Measurements from ENCODE around the gene PTPDC1. TPM values are rescaled to one million over a fixed set of nuclear protein-coding genes. Genes with fewer than 3 reads are reported as not detected.

The PTPDC1 gene
- total RNA-seq, 1 donor from 2014 or later: 9.5 TPM

DNA sequence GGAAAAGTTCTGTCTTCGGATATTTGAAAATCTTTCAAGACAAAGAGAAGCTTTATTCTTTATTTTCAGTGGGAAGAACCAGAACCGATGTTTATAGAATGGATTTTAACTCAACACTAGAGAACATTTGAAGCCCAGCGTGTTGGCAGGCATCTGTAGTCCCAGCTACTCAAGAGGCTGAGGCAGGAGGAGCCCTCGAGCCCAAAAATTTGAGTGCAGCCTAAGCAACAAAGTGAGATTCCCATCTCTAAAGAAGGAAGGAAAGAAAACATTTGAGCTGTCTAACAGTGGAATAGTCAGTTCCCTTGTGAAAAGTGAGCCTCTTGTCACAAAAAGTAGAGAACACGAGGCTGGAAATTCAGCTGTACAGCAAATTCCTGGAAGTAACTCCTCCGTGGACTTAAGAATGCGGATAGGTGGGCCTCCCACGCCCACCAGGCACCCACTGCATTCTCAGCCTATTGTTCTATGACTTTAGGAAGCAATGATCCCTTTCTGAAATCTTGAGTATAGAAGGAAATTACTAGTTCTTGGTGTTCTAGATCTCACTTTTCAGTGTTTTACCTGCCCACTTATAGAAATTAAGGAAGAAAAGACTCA lies 2.3 kb upstream of the PTPDC1 start:
- Mint-ChIP-seq H3K36me3 (ENCODE audit: low read depth) (peaks cover 4% of the 10 kb centered on the region), H3K4me1 (peaks cover 25% of the 10 kb centered on the region), H3K27me3 (ENCODE audit: low read depth) (no peaks in the 10 kb centered on the region), H3K9me3 (no peaks in the 10 kb centered on the region), H3K4me3 (no peak overlapping the region), H3K27ac (ENCODE audit: unreplicated experiment) (no peak overlapping the region)
- DNase-seq (ENCODE audit: low read depth, low spot score): no peak
- TF ChIP-seq, protein P1, sequence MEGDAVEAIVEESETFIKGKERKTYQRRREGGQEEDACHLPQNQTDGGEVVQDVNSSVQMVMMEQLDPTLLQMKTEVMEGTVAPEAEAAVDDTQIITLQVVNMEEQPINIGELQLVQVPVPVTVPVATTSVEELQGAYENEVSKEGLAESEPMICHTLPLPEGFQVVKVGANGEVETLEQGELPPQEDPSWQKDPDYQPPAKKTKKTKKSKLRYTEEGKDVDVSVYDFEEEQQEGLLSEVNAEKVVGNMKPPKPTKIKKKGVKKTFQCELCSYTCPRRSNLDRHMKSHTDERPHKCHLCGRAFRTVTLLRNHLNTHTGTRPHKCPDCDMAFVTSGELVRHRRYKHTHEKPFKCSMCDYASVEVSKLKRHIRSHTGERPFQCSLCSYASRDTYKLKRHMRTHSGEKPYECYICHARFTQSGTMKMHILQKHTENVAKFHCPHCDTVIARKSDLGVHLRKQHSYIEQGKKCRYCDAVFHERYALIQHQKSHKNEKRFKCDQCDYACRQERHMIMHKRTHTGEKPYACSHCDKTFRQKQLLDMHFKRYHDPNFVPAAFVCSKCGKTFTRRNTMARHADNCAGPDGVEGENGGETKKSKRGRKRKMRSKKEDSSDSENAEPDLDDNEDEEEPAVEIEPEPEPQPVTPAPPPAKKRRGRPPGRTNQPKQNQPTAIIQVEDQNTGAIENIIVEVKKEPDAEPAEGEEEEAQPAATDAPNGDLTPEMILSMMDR (conservative IDR thresholded peaks at IDR 0.05): no peak

DNA sequence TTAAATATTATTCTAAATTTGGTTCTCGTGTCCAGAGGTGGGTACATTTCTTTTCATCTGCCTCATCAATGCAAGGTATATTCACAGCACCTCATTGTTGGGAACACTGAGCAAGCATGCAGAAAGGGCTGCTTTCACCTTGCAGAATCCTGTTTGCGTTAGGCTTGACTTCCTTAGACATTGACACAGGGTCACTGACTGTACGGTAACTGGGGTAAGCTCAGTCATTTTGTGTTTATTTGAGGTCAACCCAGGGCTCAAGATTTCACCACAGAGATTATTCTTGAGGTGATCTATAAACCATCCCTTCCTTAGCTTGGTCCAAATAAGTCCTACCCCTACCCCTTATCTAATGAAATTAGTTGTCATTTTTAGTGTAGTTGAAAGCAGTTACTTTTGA lies 1.7 kb upstream of the PTPDC1 start:
- Mint-ChIP-seq H3K9me3 (no peaks in the 10 kb centered on the region), H3K4me1 (peaks cover 25% of the 10 kb centered on the region), H3K27me3 (ENCODE audit: low read depth) (no peaks in the 10 kb centered on the region), H3K27ac (ENCODE audit: unreplicated experiment) (no peak overlapping the region), H3K4me3 (no peak overlapping the region), H3K36me3 (ENCODE audit: low read depth) (peaks cover 4% of the 10 kb centered on the region)
- no peak for DNase-seq (ENCODE audit: low read depth, low spot score)
- TF ChIP-seq, protein P1 (conservative IDR thresholded peaks at IDR 0.05): no peak

DNA sequence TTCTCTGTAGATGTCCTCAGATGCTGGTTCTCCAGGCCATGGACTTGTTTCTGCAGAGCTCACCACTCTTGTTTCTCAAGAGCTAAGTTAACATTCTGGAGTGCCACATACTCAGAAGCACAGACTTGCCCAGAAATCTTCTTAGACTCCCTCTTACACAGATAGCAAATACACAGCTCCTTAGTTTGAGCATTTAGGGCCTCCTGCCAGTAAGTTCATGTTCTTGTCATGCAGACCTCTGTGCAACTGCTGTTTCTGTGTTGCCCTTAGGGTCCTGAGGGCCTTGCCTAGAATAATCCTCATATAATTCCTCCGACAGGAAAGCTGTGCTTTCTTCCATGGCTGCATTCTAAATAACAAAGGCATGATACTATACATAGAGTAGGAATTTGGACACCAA lies 1.3 kb upstream of the PTPDC1 start:
- Mint-ChIP-seq H3K27me3 (ENCODE audit: low read depth) (no peaks in the 10 kb centered on the region), H3K27ac (ENCODE audit: unreplicated experiment) (no peak overlapping the region), H3K4me3 (no peak overlapping the region), H3K36me3 (ENCODE audit: low read depth) (peaks cover 4% of the 10 kb centered on the region), H3K4me1 (peaks cover 25% of the 10 kb centered on the region), H3K9me3 (no peaks in the 10 kb centered on the region)
- TF ChIP-seq, protein P1 (conservative IDR thresholded peaks at IDR 0.05): no peak
- no peak for DNase-seq (ENCODE audit: low read depth, low spot score)

DNA sequence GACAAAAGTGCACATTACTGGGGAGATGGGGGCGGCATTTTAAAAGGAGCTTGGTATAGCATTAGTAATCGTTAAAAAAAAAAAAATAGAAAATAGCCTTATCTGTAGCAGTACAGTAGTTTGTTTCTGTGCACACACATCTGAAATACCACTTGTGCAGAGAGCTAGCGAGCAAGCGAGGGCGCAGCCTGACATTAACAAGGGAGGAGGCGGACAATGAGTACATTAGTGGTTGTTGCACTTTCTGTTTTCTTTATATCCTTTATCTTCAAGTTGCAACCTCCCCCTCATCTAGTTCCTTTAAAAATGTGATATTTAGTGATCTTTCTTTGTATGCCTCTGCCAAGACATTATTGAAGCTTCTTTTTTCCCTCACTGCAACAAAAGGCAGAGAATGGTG lies 880 bp upstream of the PTPDC1 start:
- TF ChIP-seq, protein P1 (conservative IDR thresholded peaks at IDR 0.05): no peak
- peaks cover 25% of the 10 kb centered on the region for H3K4me1 Mint-ChIP-seq
- peaks cover 7% of the 10 kb centered on the region for H3K36me3 Mint-ChIP-seq (ENCODE audit: low read depth)
- H3K27me3 Mint-ChIP-seq (ENCODE audit: low read depth): no peaks in the 10 kb centered on the region
- DNase-seq (ENCODE audit: low read depth, low spot score): no peak
- H3K4me3 Mint-ChIP-seq: no peak overlapping the region
- no peaks in the 10 kb centered on the region for H3K9me3 Mint-ChIP-seq
- H3K27ac Mint-ChIP-seq (ENCODE audit: unreplicated experiment): no peak overlapping the region

DNA sequence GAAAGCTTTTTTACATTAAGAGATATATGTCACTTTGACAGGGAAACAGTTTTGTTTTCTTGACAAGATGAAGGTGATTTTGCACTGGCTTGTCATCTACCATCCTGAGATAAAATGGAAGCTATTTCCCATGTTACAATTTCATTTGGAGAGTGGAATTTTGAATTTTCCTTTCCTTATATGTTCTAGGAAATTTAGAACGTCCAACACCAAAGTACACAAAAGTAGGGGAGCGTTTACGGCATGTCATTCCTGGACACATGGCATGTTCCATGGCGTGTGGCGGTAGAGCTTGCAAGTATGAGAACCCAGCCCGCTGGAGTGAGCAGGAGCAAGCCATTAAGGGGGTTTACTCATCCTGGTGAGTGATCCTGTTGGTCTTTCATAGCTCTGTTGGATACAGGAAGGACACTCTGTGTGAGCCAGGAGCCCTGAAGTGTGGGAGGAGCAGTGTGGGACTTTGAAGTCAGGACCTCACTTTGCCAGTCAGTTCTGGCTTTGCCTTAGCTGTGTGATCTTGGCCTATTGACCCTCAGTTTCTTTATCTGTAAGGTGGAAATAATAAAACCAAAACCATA lies 887 bp downstream of the PTPDC1 start:
- TF ChIP-seq, protein P1 (conservative IDR thresholded peaks at IDR 0.05): no peak
- Mint-ChIP-seq H3K4me1 (peaks cover 25% of the 10 kb centered on the region), H3K36me3 (ENCODE audit: low read depth) (peaks cover 5% of the 10 kb centered on the region)

More for the DNA sequence above, 887 bp downstream of the PTPDC1 start:
- Mint-ChIP-seq H3K27me3 (ENCODE audit: low read depth) (no peaks in the 10 kb centered on the region), H3K9me3 (no peaks in the 10 kb centered on the region), H3K4me3 (no peak overlapping the region), H3K27ac (ENCODE audit: unreplicated experiment) (no peak overlapping the region)
- no peak for DNase-seq (ENCODE audit: low read depth, low spot score)

Data from neural crest cell (in vitro differentiated cells).